HFF-Myc (cell line): ENCODE data around the gene SUSD6.

Experiments
- DNase-seq: peaks from one replicate; pipeline ENCODE4 v3.0.0-alpha.2; 2011; ENCODE audit warnings: low read depth; ENCODE audit errors: extremely low read depth
- H3K4me3 ChIP-seq: replicated peaks from 2 replicates; pipeline ENCODE4 v1.5.1; 2011; ENCODE audit warnings: low read depth, mild to moderate bottlenecking, control low read depth, low read length
- CTCF ChIP-seq: IDR thresholded peaks from 2 replicates; pipeline ENCODE4 v1.5.1; 2012; ENCODE audit warnings: mild to moderate bottlenecking, low read depth, low read length, control low read depth; ENCODE audit errors: missing control alignments

Gene SUSD6

GRCh38 chr14:69663300-69663643, 51.9 kb downstream of the SUSD6 start:
- no peak for DNase-seq
- no peak overlapping the region for H3K4me3 ChIP-seq
- no peak for TF ChIP-seq CTCF

GRCh38 chr14:69664265-69664664, 52.9 kb downstream of the SUSD6 start:
- DNase-seq = no peak
- H3K4me3 ChIP-seq = no peak overlapping the region
- no peak for TF ChIP-seq CTCF

- TF ChIP-seq CTCF = no peak
- DNase-seq = no peak
- no peak overlapping the region for H3K4me3 ChIP-seq
Observed at GRCh38 chr14:69664865-69665526, 53.6 kb downstream of the SUSD6 start.

GRCh38 chr14:69665631-69666030, 54.2 kb downstream of the SUSD6 start:
- no peak overlapping the region for H3K4me3 ChIP-seq
- DNase-seq = no peak
- TF ChIP-seq CTCF = no peak

- TF ChIP-seq CTCF = no peak
- DNase-seq = no peak
- H3K4me3 ChIP-seq = no peak overlapping the region
Observed at GRCh38 chr14:69666112-69666511, 54.7 kb downstream of the SUSD6 start.

GRCh38 chr14:69666690-69667211, 55.4 kb downstream of the SUSD6 start:
- no peak for DNase-seq
- no peak for TF ChIP-seq CTCF
- no peak overlapping the region for H3K4me3 ChIP-seq

- no peak for TF ChIP-seq CTCF
- no peak for DNase-seq
- no peak overlapping the region for H3K4me3 ChIP-seq
Observed at GRCh38 chr14:69667938-69668335, 56.5 kb downstream of the SUSD6 start.
